ENCODE results near the gene TRPV5.

TRPV5 gene

GRCh38 chr7:142940966-142941535, 7.5 kb upstream of the TRPV5 start:
- DNase-seq (ENCODE audit: low read depth, low spot score), result no peak

GRCh38 chr7:142939226-142939910, 5.8 kb upstream of the TRPV5 start, which contains the start of gene LLCFC1:
LLCFC1 (plus strand) TSS chr7:142939484; CDS start chr7:142939622, 138 bp downstream.
- DNase-seq (ENCODE audit: low read depth, low spot score), result no peak

GRCh38 chr7:142938611-142939010, 5.1 kb upstream of the TRPV5 start:
- no peak for DNase-seq (ENCODE audit: low read depth, low spot score)

- DNase-seq (ENCODE audit: low read depth, low spot score), result no peak
Measured at GRCh38 chr7:142935941-142936565, 2.5 kb upstream of the TRPV5 start.

- no peak for DNase-seq (ENCODE audit: low read depth, low spot score)
Measured at GRCh38 chr7:142934056-142934455, 510 bp upstream of the TRPV5 start.

GRCh38 chr7:142933092-142933475, 462 bp downstream of the TRPV5 start:
- no peak for DNase-seq (ENCODE audit: low read depth, low spot score)

- DNase-seq (ENCODE audit: low read depth, low spot score), result no peak
Measured at GRCh38 chr7:142932386-142933091, 1.0 kb downstream of the TRPV5 start.

- no peak for DNase-seq (ENCODE audit: low read depth, low spot score)
Measured at GRCh38 chr7:142930126-142930730, 3.3 kb downstream of the TRPV5 start.

GRCh38 chr7:142927949-142928348, 5.6 kb downstream of the TRPV5 start:
- no peak for DNase-seq (ENCODE audit: low read depth, low spot score)

- no peak for DNase-seq (ENCODE audit: low read depth, low spot score)
Measured at GRCh38 chr7:142927085-142927745, 6.3 kb downstream of the TRPV5 start.

- no peak for DNase-seq (ENCODE audit: low read depth, low spot score)
Measured at GRCh38 chr7:142925413-142925812, 8.1 kb downstream of the TRPV5 start.

- no peak for DNase-seq (ENCODE audit: low read depth, low spot score)
Measured at GRCh38 chr7:142923391-142923790, 10.2 kb downstream of the TRPV5 start.

- DNase-seq (ENCODE audit: low read depth, low spot score), result no peak
Measured at GRCh38 chr7:142919656-142920055, 13.9 kb downstream of the TRPV5 start.

GRCh38 chr7:142918901-142919300, 14.6 kb downstream of the TRPV5 start:
- DNase-seq (ENCODE audit: low read depth, low spot score), result no peak

- no peak for DNase-seq (ENCODE audit: low read depth, low spot score)
Measured at GRCh38 chr7:142917447-142917846, 16.1 kb downstream of the TRPV5 start.

GRCh38 chr7:142916508-142916907, 17.0 kb downstream of the TRPV5 start:
- no peak for DNase-seq (ENCODE audit: low read depth, low spot score)

- no peak for DNase-seq (ENCODE audit: low read depth, low spot score)
Measured at GRCh38 chr7:142915315-142915714, 18.2 kb downstream of the TRPV5 start.

GRCh38 chr7:142914121-142914520, 19.4 kb downstream of the TRPV5 start:
- DNase-seq (ENCODE audit: low read depth, low spot score), result no peak

- DNase-seq (ENCODE audit: low read depth, low spot score), result no peak
Measured at GRCh38 chr7:142913566-142913965, 20.0 kb downstream of the TRPV5 start.

GRCh38 chr7:142913051-142913450, 20.5 kb downstream of the TRPV5 start:
- DNase-seq (ENCODE audit: low read depth, low spot score), result no peak

GRCh38 chr7:142910481-142910880, 23.1 kb downstream of the TRPV5 start:
- no peak for DNase-seq (ENCODE audit: low read depth, low spot score)
